CD4-positive, alpha-beta T cell treated with Interleukin-4 for 4 hours (primary cell): Measurements from ENCODE around the gene DGCR6L.
"Not testable (repeated sequence)": the region's sequence is repeated elsewhere in the genome, so short reads cannot be mapped to it uniquely, and the experiment has no call there.

Experiments
- DNase-seq: peaks from one replicate; pipeline ENCODE4 v3.0.0-alpha.2; 2020

DGCR6L gene

DNA sequence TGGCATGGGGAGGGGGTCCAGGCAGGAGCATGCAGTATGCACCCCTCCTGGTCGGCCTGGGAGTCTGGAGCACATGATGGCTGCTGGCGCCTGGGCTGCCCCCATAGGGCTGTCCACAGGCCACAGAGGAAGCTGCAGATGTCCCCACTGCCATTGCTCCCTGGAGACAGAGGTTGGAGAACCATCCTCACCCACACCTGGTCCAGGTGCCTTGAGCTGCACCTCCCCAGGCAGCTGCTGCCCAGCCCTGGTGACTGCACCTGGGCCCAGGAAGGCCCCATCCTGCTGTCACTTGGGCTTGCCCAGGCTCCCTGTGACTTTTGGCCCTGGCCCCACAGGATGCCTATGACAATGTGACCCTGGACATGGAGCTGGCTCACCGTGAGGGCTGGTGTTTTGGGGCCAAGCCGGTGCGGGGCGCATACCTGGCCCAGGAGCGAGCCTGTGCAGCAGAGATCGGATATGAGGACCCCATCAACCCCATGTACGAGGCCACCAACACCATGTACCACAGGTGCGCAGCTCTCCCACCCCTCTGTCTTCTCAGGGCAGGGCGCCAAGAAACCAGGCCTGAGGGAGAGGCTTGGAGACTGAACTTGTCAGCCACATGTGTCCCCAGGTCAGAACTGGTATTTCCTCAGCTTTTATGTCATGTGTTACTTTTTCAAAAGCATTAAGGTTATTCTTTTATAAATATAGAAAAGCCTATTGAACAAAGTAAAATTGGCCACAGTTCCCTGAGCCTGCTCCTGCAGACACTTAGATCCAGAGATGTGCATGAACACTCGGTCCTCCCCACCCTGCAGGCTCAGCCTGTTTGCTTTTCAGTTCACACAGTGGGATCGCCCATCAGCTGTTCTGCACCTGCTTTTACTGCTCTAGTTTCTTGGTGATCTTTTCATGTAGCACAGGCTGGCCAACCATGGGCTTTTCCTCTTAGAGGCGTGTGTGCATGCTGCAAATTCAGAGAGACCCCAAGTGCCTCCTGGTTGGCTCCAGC is 12.1 kb downstream of the DGCR6L start:
- not testable (repeated sequence) for DNase-seq

DNA sequence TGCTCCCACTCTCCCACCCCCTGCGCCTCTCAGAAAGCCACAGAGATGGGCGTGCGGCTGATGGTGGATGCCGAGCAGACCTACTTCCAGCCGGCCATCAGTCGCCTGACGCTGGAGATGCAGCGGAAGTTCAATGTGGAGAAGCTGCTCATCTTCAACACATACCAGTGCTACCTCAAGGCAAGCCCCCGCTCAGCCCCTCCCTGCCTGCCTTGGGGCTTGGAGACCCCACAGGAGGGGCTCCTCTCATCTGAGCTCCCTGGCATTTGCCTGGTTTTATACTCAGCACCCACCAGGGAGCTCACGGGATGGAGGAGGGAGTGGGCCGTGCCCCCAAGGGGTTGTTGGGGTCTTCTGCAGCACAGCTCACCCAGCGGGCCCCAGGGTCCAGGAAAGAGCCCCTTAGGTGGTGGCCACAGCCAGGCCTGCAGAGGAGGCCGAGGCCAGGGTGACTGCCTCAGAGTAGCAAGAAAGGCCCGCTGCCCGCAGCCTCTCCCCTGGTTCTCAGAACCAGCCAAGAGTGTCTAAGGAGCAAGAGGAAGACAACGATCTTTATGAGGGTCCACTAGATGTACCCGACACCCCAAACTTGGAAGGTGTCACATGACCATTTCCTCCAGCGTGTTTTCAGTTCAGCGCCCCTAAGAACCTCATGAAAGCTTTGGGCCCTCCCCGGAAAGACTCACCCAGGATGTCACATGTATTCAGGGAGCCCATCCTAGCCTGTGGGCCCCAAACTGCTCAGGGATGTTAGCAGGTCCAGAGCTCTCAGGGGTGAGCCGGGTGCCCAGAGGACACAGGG is 13.0 kb downstream of the DGCR6L start:
- DNase-seq = not testable (repeated sequence)

DNA sequence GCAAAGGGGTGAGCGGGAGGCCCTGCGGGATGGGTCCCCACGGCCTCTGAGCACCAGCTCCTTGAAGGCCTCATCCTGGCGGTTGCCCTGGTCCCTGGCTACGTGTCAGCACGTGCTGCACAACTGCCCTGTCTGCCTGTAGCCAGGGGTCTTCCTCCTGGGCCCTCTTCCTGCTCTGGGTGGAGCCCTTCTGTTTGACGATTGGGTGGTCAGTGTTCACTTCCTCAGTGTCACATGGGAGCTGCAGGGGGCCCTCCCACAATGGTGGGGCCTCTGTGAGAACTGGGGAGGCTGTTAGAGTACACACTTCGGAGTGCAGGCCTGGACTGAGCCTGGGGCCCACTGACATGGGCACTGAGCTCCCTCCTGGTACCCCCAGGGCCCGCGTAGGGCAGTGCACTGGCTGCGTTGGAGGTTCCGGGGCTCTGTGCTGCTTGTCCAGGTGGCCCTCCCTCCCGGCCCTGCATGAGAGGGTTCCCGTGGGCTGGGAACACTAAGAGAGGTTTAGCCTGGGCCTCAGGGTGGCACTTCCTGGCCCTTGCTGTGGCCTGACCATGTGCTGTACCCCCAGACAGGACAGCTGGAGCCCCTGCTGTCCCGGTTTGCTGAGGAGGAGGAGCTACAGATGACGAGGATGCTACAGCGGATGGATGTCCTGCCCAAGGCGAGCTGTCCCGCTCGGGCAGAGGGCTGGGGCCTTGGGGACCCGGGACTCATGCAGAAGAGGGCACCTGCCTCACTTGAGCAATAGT is 13.8 kb downstream of the DGCR6L start:
- no peak for DNase-seq

DNA sequence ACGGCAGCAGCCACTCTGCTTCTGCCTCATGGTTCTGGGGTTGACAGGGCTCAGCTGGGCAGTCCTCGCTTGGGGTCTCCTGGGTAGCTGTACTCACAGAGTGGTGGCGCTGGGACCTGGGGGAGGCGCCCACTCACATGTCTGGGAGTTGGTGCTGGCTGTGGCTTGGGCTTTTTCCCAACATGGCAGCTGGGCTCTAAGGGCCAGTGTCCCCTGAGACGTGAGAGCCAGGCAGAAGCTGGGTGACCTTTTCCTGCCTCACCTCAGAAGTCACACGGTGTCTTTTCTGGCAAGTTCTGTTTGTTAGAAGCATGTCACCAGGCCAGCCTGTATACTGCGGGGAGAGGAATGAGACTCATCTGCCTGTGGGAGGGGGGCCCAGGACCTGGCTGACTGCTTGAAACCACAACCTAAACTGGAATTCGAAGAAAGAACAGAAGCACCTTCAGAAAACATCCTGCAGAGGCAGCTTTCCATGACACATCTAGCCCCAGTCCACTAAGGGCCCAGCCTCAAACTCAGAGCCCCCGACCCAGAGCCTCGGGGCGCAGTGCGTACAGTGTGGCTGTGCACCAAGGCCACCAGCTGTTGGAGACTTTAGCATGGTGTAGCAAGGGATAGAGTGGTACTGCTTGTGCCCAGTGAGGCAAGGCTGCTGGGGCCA is 14.5 kb downstream of the DGCR6L start:
- DNase-seq = not testable (repeated sequence)

DNA sequence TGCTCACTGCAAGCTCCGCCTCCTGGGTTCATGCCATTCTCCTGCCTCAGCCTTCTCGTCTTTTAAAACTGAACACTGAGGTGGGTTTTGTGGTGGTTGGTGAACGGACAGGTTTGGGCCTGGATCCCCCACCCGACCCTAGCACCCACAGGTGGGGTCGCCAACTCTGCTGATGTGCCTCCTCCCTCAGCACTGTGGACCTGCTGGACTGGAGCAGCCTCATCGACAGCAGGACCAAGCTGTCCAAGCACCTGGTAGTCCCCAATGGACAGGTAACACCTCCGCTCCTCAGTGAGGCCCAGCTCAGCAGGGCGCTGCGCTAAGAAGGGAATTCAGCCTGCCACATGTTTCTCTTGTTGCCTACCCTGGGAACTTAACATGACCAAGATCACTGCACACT is 15.2 kb downstream of the DGCR6L start:
- DNase-seq = no peak

DNA sequence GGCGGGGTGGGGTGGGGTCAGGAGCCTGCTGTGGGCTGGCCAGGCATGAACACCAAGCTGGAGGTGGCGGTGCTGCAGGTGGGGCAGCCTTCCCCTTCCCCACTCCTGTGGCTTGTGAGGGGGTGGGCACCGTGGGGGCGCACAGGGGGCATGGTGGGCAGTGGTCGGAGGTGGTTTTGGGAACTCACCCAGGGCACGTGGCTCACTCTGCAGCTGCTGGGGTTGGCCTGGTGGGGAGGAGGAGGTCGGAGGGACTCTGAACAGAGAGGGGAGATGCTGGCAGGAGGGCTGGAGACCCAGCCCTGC is 16.7 kb downstream of the DGCR6L start:
- not testable (repeated sequence) for DNase-seq

DNA sequence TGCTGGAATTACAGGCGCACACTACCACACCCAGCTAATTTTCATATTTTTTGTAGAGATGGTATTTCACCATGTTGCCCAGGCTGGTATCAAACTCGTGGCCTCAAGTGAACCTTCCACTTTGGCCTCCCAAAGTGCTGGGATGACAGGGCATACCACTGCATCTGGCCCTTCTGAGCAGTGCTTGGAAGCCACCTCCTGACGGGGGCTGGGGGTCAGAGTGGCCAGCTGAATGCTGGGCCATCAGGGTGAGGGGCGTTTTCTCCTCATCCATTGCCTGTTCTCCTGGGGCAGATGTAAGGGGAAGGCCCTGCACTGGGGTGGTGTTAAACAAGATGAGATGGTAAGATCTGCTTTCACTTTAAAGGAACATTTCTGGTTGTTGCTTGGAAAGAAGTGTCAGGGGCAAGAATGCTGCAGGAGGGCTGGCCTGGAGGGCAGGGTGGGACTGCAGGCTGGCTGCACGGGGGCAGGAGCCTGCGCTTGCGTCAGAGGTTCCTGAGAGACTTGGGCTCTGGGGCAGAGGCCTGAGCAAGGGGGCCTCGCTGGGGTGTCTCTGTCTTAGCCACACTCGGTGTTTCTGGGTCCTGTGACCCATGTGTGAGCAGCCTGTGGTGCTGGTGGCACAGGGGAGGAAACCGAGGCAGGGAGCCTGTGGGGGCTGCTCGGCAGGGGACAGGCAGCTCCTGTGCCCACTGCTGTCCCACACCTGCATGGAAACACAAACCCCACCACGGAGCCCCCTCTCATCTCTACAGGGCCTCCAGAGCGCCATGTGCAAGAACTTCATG is 17.2 kb downstream of the DGCR6L start:
- DNase-seq = no peak

DNA sequence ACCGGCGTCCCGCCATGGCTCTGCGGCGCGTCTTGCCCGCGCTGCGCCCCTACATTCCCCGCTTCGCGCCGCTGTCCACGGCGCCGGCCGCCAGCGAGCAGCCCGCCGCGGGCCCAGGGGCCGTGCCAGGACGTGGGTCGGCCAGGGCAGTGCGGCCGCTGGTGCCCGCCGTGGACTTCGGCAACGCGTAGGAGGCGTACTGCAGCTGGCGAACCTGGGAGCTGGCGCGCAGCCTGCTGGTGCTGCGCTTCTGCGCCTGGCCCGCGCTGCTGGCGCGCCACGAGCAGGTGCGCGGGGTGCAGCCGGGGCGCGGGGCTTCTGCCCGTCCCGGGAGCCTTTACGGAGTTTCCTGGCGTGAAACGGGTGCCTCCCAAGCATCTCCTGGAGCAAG is 20.1 kb downstream of the DGCR6L start:
- DNase-seq = no peak

DNA sequence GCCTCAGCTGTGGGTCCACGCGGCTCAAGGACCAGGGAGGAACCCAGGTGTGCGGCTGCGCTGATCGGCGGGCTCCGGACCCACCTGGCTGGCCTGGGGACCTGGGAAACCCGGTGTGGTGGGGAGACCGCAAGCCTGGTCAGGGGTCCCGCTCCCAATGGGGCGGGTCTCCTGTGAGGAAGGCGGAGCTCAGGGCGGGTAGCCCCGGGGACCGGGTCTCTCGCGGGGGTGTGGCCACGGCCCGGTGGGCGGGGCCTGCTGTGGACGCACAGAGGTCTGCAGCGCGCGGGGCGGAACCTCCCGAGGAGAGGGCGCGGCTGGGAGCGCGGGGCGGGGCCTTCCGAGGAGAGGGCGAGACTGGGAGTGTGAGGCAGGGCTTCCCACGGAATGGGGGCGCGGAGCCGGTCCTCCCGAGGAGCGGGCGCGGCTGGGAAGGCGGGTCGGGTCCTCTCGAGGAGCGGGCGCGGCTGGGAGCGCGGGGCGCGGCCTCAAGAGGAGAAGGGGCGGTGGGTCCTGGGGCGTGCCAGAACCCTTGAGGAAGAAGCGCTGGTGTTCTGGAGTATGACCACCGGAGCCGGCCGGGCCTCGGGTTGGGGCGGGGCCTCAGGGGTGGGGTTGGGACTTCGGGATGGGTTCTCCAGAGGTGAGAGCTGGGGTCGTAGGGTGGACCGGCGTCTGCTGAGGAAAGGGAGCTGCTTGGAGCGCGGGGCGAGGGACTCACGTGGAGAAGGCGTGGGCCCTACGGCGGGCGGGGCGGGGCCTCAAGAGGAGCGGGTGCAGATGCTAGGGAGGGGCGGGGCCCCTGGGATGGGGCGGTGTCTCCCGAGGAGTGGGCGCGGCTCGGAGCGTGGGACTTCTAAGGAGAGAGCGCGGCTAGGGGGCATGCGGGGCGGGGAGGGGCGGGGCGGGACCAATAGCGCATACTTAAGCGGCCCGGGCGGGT is 20.8 kb downstream of the DGCR6L start:
- peak; percentile 94 for DNase-seq

DNA sequence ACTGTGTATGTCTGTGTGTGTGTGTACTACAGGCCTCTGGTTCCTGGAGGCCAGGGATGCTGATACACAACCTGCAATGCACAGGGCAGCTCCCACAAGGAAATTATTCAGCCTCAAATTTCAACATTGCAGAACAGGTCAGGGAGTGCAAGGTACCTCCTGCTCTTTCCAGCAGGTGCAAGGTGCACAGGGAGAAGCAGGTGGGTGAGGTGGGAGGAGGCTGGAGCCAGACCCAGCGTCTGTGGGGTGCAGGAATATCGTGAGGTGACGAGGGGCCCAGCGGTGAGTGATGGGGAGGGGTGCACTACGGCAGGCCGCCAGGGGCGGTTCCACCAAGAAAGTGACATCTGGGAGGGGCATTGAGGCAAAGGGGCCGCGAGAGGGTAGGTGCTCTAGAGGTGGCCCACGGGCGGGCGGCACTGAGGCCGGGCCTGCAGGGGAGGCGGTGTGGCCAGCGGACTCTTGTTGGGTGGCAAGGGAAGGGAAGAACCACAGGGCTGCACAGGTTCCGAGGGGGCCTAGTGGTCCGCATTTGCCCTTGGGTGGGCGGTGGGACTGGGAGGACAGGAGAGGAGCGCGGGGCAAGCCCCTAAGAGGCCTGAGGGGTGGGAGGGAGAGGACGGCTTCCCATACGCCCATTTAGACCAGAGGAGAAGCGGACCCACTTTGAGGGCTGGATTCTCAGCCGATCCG is 21.6 kb downstream of the DGCR6L start:
- DNase-seq = no peak

DNA sequence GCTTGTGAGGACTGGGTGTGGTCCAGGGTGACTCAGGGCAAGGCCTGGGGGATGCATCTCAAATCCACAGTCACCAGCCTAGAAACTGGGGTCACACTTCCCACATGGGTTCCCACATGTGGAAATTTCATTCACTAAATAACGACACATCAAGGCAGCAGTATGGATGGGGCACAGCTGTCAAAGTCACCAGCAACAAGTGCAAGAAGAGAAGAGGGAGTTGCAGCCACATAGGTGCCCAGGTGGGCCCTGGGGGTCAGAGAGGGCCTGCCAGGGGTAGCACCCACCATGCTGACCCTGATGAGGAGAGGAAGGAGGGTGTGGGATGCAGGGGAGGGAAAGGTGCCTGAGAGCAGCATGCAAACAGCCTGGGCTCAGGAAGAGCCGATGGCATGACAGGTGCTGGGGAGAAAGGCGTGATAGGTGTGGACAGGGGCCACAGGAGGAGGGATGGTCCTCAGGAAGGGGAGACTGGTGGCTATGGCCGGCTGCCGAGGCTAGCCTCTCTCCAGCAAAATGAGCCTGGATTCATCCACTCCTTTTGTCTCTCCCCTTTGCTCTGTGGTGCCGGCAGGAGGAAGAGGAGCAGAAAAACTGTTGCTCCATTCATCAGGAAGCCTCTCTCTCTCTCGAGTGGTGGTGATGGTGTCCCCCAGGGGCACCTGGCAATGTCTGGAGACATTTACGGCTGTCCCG is 22.3 kb downstream of the DGCR6L start:
- no peak for DNase-seq

DNA sequence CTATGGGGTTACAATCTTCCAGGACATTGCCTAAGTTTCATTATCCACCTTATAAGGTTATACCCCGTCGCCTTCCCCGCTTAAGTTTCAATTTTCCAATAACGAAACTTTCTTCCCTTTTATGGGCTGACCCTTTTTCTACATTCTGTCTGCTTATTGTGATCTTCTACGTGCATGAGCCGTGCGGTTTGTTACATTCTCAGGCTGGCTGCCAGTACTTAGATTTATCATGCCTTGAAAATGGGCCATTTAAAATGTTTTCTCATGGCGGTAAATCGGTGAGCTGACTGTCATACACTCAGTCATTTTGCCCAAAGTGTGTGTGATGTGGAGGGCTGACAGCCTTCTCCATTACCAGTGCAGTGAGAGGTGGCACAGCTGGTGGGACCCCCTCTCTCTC is 23.3 kb downstream of the DGCR6L start:
- no peak for DNase-seq

DNA sequence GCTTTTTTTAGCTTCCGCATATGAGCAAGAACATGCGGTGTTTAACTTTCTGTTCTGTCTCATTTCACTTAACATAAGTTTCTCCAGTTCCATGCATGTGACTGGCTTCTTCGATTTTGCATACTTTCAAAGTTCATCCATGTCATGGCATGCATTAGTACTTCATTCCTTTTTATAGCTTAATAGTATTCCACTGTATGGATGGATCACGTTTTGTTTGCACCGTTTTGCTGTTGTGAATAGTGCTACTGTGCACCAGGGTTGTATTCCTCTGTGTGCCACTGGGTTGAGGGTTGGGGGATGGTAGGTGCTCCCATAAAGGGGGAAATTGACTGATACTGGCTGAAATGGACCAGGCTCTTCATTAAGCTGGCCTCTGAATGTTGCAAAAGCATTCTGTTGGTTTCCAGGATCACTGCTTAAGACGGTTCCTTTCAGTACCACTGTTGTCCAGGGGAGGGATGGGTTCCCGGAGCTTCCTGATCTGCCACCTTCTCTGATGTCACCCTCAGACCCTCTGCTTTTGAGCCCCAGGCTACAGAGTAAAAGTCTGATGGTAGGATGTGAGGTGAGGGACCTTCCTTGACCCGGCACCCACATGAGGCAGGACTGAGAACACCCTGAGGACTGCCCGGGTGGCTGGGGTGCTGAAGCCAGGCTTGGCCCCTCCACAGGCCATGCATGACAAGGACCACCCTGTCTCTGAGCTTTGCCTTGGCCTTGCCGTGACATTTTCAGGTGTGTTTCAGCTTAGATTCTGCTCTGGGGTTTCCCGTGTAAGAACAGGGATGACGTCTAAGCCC is 24.4 kb downstream of the DGCR6L start:
- no peak for DNase-seq

DNA sequence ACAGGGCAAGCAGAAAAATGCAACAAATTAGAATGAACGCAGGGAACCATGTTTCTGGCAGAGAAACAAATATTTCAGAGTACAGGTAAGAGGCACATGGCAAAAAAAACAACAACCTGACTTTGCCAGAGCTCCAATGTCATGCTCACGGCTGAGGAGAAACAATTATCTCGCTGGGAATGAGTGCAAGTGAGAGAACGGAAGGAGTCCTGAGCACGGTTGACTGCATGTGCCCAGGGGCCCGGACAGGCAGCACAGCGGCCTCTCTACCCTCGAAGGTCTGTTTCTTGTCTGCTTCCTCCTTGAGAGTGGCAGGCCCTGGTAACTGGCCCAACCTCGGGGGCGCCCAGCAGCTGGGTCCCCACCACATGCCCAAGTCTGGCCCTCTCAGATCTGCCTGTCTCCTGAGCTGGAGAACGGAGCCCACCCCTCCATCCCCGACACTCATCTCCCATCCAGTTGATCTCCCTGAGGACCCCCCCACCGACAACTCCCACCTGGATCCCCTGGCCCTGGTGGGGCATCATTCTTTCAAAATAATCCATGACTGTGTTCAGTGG is 27.1 kb downstream of the DGCR6L start:
- DNase-seq = no peak

DNA sequence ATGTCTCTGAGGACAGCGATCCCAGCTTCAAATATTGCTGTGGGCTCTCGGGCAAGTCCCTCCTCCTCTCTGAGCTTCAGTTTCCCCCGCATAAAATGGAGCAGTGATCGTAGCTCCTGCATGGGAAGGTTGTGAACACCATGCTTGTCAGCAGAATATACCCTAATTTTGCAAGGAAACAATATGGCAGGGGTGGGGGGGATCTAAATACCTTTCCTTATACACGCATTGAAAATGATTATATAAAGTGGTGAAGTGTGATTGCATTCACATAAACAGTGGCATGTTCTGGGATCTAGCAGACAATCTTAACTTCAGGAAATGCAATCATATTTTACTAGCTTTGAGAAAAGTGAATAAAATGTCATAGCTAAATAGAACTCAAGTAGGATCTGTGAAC is 27.8 kb downstream of the DGCR6L start:
- DNase-seq = no peak

DNA sequence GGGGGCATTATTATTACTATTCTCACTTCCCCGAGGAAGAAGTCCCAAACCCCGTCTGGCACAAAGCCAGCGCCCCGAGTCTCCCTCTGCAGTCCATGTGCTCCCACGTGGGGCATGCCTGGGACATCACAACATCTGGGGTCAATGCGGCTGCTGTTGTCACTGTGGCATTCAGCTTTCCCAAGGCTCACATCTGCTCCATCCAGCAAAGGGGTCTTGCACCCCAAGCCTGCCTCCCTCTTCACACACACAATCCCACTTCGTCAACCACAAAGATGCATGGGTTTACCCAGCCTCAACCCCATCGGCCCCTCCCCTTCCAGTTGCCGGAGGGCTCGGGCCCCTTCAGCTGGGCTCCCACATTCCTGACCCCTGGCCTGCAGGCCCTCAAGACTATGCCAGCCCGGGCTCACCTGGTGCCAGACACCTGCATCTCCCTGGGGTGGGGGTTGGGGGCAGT is 28.2 kb downstream of the DGCR6L start:
- DNase-seq = no peak

DNA sequence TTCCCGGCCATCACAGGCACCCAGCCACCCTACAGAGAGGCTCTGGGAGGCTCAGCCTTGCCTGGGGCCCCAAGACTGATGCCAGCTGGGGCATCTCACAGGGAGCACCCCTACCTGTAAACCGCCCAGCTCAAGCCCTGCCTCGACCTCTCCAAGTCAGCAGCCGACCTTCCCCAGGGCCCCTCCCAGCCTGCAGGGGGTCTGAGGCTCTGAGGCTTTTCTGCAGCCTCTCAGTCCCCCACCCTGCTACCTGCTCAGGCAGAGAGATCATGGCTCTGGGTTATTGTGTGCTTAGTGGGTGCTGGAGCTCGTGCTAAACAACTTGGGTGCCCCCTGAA is 28.6 kb downstream of the DGCR6L start:
- DNase-seq = no peak

DNA sequence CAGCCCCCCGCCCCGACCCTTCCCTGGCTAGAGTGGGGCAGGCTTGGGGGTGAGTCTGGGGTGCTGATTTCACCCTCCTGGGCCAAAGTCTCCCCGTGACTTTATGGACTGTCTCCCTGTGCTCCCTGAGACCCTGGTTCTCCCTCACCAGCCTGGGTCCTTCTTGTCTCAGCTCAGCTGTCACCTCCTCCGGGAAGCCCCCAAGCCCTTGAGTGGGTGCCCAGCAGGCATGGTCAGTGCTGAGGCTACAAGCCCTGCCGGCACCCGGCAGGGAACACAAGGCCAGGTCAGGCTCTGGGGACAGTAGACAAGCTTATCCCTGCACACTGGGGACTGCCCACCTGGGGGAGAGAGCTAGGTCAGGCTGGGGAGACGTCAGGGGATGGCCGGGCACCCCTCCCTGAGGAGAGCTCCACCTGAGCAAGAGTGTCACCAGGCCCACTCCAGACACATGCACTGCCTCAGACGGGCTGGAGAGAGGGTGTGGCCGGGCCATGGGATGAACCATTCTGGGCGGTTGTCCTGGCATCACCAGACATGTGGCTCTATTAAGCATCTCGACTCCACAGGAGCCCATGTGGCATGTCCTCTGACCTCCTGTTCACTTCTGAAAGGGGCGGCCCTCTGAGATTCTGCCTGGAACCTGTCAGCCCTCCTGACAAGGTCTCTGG is 29.1 kb downstream of the DGCR6L start:
- DNase-seq = no peak
